GM10248 (cell line): ENCODE results near the gene GPSM1.
"Not testable (repeated sequence)": the region's sequence is repeated elsewhere in the genome, so short reads cannot be mapped to it uniquely, and the experiment has no call there.

Experiments used
- CTCF ChIA-PET: fragments of 300-600 bp; sonication (Branson Sonifier 250); formaldehyde crosslinking; extraction: SDS; loops from one replicate; lab custom pipeline; 2021; ENCODE audit warnings: antibody characterized with exemption; lab: Yijun Ruan, JAX
- POLR2A ChIA-PET: fragments of 350-650 bp; sonication (Branson Sonifier 250); formaldehyde crosslinking; extraction: SDS; loops from one replicate; lab custom pipeline; 2020; ENCODE audit warnings: antibody characterized with exemption; lab: Yijun Ruan, JAX
- DNase-seq: peaks from one replicate; pipeline ENCODE4 v3.0.0; 2012; ENCODE audit errors: extremely low spot score
- TF ChIP-seq, protein P1 (sequence below): IDR thresholded peaks from 2 replicates; pipeline ENCODE4 v1.5.1; 2012; ENCODE audit warnings: mild to moderate bottlenecking, low read depth; ENCODE audit errors: extremely low read depth, missing control alignments, control extremely low read depth

The GPSM1 gene

DNA sequence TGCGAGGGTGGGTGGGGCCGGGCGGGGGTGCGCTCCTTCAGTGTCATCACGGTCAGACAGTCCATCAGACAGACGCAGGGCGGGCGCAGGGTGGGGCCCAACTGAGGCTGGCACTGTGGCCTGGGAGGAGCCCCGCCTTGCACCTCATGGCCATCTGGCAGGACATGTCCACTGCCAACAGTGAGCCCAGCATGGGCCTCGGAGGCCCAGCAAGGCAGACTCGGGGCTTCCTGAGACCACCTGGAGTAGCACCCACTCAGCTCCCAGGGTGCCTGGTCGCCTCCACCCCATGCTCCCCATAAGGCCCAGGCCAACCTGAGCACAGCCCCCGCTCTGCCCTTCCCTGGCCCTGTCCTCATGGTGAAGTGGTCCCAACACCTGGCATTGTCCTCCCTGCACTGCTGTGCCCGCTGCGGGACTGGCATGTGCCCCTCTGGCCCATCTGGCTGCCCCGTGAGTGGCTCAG, 8.5 kb upstream of the GPSM1 start:
- CTCF ChIA-PET = no interaction called here
- TF ChIP-seq, protein P1, sequence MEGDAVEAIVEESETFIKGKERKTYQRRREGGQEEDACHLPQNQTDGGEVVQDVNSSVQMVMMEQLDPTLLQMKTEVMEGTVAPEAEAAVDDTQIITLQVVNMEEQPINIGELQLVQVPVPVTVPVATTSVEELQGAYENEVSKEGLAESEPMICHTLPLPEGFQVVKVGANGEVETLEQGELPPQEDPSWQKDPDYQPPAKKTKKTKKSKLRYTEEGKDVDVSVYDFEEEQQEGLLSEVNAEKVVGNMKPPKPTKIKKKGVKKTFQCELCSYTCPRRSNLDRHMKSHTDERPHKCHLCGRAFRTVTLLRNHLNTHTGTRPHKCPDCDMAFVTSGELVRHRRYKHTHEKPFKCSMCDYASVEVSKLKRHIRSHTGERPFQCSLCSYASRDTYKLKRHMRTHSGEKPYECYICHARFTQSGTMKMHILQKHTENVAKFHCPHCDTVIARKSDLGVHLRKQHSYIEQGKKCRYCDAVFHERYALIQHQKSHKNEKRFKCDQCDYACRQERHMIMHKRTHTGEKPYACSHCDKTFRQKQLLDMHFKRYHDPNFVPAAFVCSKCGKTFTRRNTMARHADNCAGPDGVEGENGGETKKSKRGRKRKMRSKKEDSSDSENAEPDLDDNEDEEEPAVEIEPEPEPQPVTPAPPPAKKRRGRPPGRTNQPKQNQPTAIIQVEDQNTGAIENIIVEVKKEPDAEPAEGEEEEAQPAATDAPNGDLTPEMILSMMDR = no peak
- DNase-seq = no peak
- POLR2A ChIA-PET = no interaction called here

DNA sequence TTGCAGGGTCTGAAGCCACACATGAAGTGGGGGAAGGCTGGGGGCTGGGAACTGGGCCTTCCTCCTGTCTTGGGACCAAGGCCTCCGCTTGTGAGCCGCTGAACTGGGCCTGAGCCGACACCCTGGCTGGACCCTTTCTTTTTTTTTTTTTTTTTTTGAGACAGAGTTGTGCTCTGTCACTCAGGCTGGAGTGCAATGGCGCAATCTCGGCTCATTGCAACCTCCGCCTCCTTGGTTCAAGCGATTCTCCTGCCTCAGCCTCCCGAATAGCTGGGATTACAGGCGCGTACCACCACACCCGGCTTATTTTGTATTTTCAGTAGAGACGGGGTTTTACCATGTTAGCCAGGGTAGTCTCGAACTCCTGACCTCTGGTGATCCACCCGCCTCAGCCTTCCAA, 8.1 kb upstream of the GPSM1 start:
- POLR2A ChIA-PET, DNase-seq: not testable (repeated sequence)
- CTCF ChIA-PET = interaction anchor here (1.0 kb wide), 1 partner anchor 21 kb away, joined by 3 read pairs; no protein-coding TSS in a partner anchor

DNA sequence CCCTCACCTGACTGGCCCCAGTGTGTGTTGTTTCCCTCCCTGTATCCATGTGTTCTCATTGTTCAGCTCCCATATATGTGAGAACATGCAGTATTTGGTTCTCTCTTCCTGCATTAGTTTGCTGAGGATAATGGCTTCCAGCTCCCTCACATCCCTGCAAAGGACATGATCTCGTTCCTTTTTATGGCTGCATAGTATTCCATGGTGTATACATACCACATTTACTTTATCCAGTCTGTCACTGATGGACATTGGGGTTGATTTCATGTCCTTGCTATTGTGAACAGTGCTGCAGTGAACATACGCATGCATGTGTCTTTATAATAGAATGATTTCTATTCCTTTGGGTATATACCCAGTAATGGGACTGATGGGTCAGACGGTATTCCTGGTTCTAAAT, 7.4 kb upstream of the GPSM1 start:
- CTCF ChIA-PET = interaction anchor here (1.0 kb wide), 1 partner anchor 20 kb away, joined by 3 read pairs; no protein-coding TSS in a partner anchor
- POLR2A ChIA-PET, DNase-seq: not testable (repeated sequence)

DNA sequence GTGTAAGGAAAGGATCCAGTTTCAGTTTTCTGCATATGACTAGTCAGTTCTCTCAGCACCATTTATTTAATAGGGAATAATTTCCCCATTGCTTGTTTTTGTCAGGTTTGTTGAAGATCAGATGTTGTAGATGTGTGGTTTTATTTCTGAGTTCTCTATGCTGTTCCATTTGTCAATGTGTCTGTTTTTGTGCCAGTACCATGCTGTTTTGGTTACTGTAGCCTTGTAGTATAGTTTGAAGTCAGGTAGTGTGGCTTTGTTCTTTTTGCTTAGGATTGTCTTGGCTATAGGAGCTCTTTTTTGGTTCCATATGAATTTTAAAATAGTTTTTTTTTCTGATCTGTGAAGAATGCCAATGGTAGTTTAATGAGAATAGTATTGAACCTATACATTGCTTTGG, 6.4 kb upstream of the GPSM1 start:
- DNase-seq, POLR2A ChIA-PET: not testable (repeated sequence)
- CTCF ChIA-PET = interaction anchor here (1.3 kb wide), 1 partner anchor 14 kb away, joined by 3 read pairs; no protein-coding TSS in a partner anchor

DNA sequence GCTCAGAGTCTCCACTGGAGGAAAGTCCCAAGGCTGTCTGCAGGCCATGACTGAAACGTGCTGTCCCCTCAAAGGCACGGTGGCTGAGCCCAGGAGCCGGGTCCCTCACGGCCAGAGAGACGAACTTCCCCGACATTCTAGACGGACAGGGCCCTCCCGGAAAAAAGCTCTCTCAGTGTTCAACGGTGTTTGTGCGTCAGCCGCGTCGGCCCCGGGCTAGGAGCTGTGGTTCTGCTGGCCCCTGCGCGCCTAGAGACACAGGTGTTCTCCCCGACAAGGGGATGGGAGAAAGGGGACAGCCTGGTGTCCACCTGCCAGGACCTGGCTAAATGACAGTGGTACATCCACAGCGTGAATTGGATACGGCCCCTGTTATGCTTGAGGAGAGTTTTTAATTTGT, 5.8 kb upstream of the GPSM1 start:
- POLR2A ChIA-PET = no interaction called here
- DNase-seq = no peak
- CTCF ChIA-PET = interaction anchor here (1.3 kb wide), 1 partner anchor 14 kb away, joined by 3 read pairs; no protein-coding TSS in a partner anchor
- TF ChIP-seq, protein P1 = no peak

DNA sequence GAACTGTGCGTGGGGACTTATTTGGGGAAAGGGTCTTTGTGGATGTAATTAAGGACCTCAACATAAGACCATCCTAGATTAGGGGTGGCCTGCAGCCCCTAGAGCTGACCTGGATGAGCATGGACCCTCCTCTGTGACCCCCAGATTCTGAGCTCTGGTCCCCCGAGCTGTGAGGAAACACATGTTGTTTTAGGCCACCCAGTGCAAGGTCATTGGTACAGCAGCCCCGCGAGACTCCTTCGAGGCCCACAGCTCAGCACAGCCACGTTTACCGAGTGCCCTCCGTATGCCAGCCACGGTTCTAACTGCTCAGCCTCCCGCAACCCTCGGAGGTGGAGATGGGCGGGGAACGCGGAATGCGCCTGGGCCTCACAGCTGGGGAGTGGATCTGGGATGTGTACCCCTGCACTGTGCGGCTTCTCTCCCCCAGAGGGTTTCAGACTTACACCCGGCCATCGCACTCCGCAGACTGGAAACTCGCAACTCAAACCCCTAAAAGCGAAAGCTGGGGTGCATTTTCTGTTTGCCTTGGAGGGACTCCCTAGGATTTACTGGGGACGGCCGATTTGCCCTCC, 4.5 kb upstream of the GPSM1 start:
- POLR2A ChIA-PET = no interaction called here
- CTCF ChIA-PET = interaction anchor here (1.9 kb wide), 1 partner anchor 40 kb away, joined by 5 read pairs; no protein-coding TSS in a partner anchor
- DNase-seq = no peak
- TF ChIP-seq, protein P1 = no peak

DNA sequence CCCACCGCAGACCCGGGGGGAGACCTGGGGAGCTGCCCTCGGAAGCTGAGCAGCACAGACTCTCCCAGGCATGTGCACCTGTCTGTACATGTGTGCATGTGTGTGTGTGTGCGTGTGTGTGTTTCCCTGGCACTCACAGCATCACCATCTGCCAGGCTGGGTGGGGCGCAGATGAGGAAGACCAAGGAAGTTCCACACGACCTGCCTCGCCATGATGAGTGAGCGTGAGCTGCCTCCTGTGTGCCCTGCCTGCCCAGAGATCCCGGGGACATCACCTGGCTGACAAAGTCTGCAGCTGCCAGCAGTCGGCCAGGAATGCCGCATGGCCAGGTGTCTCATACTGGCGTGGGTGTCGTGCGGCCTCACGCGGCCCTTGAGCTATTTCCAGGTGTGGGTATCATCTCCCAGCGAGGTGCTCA, 4.0 kb upstream of the GPSM1 start:
- POLR2A ChIA-PET = no interaction called here
- TF ChIP-seq, protein P1 = no peak
- DNase-seq = no peak
- CTCF ChIA-PET = interaction anchor here (1.9 kb wide), 1 partner anchor 40 kb away, joined by 5 read pairs; no protein-coding TSS in a partner anchor

DNA sequence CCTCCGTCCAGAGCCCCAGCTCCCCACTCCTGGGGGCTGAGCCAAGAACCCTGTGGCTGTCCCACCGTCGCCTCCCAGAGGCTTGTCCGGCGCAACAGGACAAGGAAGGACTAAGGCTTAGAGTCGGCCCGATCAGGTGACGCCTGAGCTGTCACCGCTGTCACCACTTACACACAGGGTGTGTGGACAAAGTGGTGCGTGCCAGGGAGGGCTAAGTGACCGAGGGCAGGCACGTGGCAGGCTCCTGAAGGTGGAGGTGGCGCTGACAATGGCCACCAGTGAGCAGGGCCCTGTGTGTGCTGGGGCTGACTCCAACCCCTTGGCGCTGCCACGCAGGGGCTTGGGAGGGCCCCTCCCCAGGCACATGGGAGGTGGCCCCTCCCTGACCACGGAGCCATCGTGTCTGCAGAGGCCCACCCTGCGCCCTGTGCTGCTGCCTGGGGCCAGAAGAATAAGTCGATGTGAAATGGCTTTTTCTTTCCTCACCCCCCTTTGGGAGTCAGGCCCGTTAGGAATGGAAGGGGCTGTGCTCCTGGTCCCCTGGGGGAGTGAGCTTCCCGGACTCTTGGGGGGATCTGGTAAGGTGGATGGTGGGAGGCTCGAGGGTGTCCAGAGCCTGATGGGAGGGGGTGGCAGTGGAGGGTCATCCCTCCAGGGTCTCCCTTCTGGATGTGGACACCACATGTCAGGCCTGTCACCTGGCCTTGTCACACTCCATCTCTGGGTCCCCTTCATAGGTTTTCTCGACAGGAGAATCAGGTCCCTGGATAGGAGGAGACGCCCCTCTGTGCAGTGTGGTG, 2.6 kb upstream of the GPSM1 start:
- CTCF ChIA-PET = interaction anchor here (1.9 kb wide), 1 partner anchor 38 kb away, joined by 5 read pairs; no protein-coding TSS in a partner anchor
- POLR2A ChIA-PET = no interaction called here
- TF ChIP-seq, protein P1 = no peak
- DNase-seq = no peak
